HK-2 (cell line): Measurements from ENCODE around the gene TMEM174.

Experiments used
- DNase-seq: peaks from one replicate; pipeline ENCODE4 v3.0.0-alpha.2; 2018; ENCODE audit not compliant: unreplicated experiment

The TMEM174 gene

GRCh38 chr5:73153513-73153912 is 19.5 kb upstream of the TMEM174 start:
- DNase-seq = no peak

DNA sequence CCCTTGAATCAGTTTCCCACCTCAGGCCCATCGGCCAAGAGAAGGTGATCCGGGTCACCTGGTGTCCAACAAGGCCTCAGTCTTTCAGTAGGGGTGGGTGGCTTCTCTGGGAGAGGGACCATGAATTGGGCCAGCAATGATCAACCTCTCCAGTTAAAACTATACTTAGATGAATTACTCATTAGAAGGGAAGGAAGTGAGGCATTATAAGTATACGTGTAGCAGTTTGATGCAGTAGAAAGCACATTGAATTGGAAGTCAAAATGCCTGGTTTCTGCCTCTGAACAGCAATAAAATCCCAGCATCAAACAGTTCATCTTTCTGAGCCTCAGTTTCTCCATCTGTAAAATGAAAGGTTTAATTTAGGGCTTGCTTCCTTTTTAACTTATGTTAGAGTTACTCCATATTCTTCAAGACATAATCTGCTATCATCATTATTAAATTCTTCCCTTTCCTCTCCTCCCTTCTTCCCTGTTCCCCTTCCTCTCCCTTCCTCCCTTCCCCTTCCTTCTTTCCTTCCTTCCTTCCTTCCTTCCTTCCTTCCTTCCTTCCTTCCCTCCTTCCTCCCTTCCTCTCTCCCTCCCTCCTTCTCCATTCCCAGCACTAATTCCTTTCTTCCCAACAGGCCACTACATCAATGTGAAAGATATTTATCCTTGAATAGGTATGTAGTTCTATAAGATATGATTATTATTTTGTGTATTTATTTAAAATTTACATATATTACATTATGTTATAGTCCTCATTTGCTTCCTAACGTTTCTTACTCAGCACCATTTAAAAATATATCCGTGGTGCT is 18.6 kb upstream of the TMEM174 start:
- DNase-seq = no peak

- DNase-seq = no peak
These were observed 17.4 kb upstream of the TMEM174 start for GRCh38 chr5:73155271-73156222.

DNA sequence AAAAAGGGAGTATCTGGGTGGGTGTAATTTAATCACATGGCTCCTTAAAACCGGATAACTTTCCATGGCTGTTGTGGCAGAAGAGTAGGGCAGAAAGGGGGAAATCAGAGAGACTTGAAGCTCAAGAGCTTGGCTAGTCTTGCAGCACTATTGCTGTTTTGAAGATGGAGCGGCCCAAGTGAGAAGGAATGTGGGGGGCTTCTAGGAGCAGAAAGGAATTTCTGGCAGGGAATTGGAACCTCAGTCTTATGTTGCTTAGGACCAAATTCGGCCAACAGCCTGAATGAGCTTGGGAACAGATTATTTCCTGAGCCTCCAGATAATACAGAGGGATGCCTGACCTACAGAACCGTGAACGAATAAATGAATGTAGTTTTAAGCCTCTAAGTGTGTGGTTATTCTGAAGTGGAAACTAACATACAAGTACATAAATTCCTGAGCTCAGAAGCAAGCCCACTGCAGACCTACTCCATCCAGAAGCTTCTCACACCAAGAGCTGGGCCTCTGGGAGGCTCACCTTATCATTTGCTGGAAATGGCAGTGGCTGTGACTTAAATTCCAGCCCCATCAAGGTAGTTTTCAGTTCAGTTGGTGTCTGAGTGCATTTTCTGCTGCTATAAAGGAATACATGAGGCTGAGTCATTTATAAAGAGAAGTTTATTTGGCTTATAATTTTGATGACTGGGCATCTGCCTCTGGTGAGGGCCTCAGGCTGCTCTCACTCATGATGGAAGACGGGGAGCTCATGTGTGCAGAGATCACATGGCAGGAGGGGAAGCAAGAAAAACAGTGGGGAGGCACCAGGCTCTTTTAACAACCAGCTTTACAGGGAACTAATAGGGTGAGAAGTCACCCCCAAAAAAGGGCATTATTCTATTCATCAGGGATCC is 15.3 kb upstream of the TMEM174 start:
- DNase-seq = no peak

DNA sequence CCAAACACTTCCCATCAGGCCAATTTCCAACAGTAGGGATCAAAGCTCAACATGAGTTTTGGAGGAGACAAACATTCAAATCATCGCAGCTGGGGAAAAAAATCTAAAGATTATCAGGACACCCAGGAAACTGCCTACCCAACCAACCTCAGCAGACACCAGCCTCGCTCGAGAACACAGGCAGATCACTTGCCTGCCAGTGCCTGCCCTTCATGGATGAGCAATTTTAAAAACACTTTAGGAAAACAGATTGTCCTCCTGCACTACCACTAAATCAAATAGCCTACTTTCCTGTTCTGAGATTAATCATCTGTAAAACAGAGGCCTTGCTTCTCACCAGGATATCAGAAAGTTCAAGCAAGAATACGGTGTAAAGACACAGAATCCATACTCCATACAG is 14.7 kb upstream of the TMEM174 start:
- no peak for DNase-seq

DNA sequence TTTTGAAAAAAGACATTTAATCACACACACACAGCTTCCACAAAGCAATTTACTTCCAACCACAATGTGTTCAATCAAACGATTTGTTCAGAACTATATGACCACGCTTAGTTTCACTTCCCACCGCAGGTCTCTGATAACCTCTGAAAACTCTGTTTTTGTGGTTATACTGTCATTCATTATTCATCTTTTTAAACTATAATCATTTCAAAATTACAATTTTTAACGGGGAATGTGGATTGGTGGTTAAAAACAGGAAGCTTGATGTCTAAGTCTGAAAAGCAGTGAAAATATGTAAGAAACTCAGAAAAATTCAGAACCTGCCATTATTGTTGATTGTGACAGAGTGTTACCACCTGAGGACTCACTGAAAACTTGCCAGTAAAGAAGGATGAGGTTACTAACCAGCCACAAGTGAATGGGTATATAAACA is 12.7 kb upstream of the TMEM174 start:
- no peak for DNase-seq

GRCh38 chr5:73170522-73170921 is 2.5 kb upstream of the TMEM174 start:
- DNase-seq = no peak

DNA sequence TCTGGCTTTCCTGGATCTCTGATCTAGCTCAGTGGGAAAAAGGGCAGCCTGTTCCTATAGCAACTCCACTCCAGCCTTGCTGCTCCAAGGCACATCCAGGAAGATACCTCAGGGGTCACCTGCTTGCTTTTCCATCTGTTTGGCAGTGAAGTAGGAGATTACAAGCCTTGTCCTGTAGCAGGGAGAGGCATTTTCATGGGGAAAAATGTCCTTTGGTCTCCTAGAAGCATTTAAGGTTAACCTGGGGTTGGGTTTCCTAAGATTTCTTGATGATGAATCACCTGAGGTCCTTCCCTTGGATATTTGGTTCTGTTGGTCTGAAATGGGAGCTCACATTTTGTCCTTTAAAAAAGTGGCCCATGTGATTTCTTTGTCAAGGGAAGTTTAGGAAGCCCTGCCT is 1.5 kb upstream of the TMEM174 start:
- DNase-seq = no peak

DNA sequence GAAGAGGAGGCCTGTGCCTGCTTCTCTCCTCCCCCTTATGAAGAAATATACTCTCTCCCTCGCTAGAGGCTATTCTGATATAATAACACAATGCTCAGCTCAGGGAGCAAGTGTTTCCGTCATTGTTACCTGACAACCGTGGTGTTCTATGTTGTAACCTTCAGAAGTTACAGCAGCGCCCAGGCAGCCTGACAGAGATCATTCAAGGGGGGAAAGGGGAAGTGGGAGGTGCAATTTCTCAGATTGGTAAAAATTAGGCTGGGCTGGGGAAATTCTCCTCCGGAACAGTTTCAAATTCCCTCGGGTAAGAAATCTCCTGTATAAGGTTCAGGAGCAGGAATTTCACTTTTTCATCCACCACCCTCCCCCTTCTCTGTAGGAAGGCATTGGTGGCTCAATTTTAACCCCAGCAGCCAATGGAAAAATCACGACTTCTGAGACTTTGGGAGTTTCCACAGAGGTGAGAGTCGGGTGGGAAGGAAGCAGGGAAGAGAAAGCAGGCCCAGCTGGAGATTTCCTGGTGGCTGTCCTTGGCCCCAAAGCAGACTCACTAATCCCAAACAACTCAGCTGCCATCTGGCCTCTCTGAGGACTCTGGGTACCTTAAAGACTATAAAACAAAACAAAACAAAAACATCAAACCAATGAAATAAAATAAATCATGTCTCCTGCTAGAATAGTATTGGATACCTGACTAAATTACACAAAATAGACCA is 1.3 kb downstream of the TMEM174 start:
- no peak for DNase-seq

- DNase-seq = no peak
These were observed 3.3 kb downstream of the TMEM174 start for GRCh38 chr5:73176250-73176649.

- no peak for DNase-seq
These were observed 5.3 kb downstream of the TMEM174 start for GRCh38 chr5:73178265-73178664.

GRCh38 chr5:73179730-73180129 is 6.7 kb downstream of the TMEM174 start:
- no peak for DNase-seq

DNA sequence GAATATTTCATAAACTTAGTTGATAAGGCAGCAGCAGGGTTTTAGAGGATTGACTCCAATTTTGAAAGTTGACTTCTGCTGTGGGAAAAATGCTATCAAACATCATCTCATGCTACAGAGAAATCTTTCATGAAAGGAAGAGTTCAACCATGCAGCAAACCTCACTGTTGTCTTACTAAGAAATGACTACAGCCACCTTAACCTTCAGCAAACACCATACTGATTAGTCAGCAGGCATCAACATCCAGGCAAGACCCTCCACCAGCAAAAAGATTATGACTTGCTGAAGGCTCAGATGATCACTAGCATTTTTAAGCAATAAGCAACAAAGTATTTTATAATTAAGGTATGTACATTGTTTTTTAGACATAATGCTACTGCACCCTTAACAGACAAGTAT is 7.6 kb downstream of the TMEM174 start:
- no peak for DNase-seq

DNA sequence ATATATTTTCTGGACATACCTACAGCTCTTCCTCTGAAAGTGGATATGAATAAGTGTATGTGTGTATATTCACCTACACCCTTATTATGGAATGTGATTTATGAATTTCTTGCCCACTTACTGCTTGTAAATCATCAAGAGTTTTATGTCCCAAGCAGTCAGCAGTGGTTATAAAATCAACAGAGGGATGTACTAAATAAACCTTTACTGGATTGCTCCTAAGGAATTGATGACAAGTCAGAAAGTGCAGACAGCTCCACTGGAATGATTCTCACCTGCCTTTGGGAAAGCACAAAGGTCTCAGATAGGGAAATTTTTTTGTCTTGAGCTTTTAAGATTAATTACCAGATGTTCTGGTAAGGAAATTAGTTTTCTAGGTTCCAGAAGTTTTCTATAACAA is 9.3 kb downstream of the TMEM174 start:
- no peak for DNase-seq

- no peak for DNase-seq
These were observed 10.0 kb downstream of the TMEM174 start for GRCh38 chr5:73183000-73183399.

DNA sequence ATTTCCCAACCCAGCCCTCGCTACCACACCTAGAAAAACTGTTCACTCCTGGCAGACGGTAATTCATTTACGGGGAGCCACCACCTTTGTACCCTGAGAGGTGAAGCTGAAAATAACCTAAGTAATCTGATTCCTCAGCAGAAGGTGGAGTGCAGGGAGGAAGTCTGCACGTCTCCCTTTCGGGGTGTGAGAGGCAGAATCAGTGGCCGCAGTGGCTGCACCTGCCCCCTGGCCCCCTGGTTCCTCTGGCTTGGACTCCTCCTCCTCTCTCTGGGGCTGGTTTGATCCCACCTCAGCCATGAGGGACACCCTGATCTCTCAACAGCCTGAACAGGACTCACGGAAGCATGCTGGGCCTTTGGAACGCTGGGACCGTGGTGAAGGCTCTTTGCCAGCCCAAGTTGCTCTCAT is 10.5 kb downstream of the TMEM174 start:
- no peak for DNase-seq

DNA sequence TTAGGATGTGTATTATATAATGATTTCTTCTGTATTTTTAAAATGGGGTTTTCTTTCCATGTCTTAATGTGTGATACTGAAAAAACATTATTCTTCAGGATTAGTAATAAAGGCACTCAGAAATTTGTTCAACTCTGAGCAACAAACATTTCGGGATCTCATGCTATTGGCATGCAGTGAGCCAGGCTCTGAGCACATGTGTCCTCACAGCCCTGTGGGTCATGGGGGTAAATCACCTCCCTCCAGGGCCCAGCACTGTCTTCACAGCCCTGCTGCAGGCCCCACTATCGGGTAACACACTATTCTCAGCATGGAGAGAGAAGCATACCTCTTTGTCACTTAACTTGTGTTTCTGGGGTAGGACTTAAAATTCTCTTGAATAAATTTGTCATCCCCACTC is 14.0 kb downstream of the TMEM174 start:
- no peak for DNase-seq

- no peak for DNase-seq
These were observed 16.0 kb downstream of the TMEM174 start for GRCh38 chr5:73188764-73189531.

DNA sequence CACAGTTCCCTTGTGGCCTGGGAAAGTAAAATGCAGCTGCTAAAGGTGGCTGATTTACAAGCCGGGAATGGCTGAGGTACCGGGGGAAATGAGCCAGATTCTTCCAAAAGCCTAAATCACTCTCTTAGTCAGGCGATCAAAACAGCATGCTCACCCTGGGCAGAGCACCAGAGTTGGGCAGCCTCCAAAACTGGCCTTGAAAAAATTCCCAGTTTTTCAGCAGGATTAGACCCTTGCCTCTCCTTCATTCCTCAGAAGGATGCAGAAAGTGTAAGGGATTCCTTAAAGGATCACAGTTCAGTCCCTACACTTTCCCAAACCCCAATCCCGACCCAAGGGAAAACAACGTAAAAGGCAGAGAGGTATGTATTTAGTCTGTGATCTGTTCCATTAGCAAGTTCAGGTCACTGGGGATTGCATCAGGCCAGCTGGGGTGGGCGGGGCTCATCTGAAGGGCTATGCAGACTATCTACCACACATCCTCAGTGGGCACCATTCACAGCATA is 16.9 kb downstream of the TMEM174 start:
- no peak for DNase-seq

- no peak for DNase-seq
These were observed 19.4 kb downstream of the TMEM174 start for GRCh38 chr5:73192370-73192769.
